ENCODE results near the gene MYO1C.

- TF ChIP-seq POLR2AphosphoS5 (IDR thresholded peaks at IDR 0.05; ENCODE audit: borderline replicate concordance, low read depth, low read length) = no peak
- no peak for TF ChIP-seq EZH2 (IDR thresholded peaks at IDR 0.05)
- no peak for TF ChIP-seq FOXP2 (optimal IDR thresholded peaks at IDR 0.05; ENCODE audit: control extremely low read depth, extremely low read length, insufficient read depth)
These were observed at the start of gene MYO1C for GRCh38 chr17:1492249-1493206.

Measured in SK-N-MC (cell line).